Endothelial cell of umbilical vein (primary cell): Measurements from ENCODE around the gene TMEM120A. TPM values are rescaled to one million over a fixed set of nuclear protein-coding genes. Genes with fewer than 3 reads are reported as not detected.

Experiments used
- BruUV-seq: library from RNA; stranded (reverse); fragments of 400-500 nt; replicated peaks from 2 replicates; lab custom pipeline; 2021; lab: Mats Ljungman, UMichigan
- CTCF ChIA-PET: fragments of 300-600, 350-600 bp; sonication (Branson Sonifier 250); formaldehyde crosslinking; loops from one replicate; lab custom pipeline; 2021; ENCODE audit warnings: antibody characterized with exemption, inconsistent platforms; lab: Charles Lee
- POLR2A ChIA-PET: fragments of 300-600, 350-600 bp; sonication (Branson Sonifier 250); formaldehyde crosslinking; loops from one replicate; lab custom pipeline; 2021; ENCODE audit warnings: antibody characterized with exemption, inconsistent platforms; lab: Charles Lee
- DNase-seq: peaks from one replicate; pipeline ENCODE4 v3.0.0-alpha.2; 2011; ENCODE audit warnings: low read depth, low spot score
- FAIRE-seq: peaks from 2 replicates; lab custom pipeline; 2011; peaks lifted over from hg19 to GRCh38; lab: Jason Lieb, UNC
- H2AFZ ChIP-seq: 2 replicates; pipeline ENCODE4 v1.6.0; 2012; ENCODE audit warnings: low read depth, low read length, control low read depth, inconsistent platforms
- H3K27ac ChIP-seq: 2 replicates; pipeline ENCODE4 v1.5.1; 2011; ENCODE audit warnings: low read depth, mild to moderate bottlenecking, control low read depth, low read length, moderate library complexity; ENCODE audit not compliant: insufficient read depth
- H3K27me3 ChIP-seq, 2 experiments: 2 replicates each; pipeline versions ENCODE4 v1.6.0 to v1.6.1; 2011; ENCODE audit warnings: low read length in 2 of 2, mixed read lengths in 1 of 2; ENCODE audit not compliant: control insufficient read depth in 2 of 2, insufficient read depth in 2 of 2
- H3K36me3 ChIP-seq, 2 experiments: 2 replicates in 1 of 2; 3 replicates in 1 of 2; pipeline ENCODE4 v1.5.1; 2011; ENCODE audit warnings: low read length in 2 of 2, mild to moderate bottlenecking in 1 of 2, moderate library complexity in 1 of 2; ENCODE audit not compliant: control insufficient read depth in 2 of 2, insufficient read depth in 2 of 2; ENCODE audit errors: extremely low read depth in 1 of 2
- H3K4me1 ChIP-seq: 3 replicates; pipeline ENCODE4 v1.5.1; 2011; ENCODE audit warnings: mild to moderate bottlenecking, low read length; ENCODE audit not compliant: control insufficient read depth, insufficient read depth; ENCODE audit errors: extremely low read depth
- H3K4me2 ChIP-seq: 2 replicates; pipeline ENCODE4 v1.6.1; 2011; ENCODE audit warnings: low read length, control low read depth, mixed read lengths; ENCODE audit not compliant: insufficient read depth
- H3K4me3 ChIP-seq, 3 experiments: fragments of 200-600 bp in 1 of 3; sonication (generic), shearing (Covaris generic) in 1 of 3; replicated peaks in 1 of 3; 2 replicates each; pipeline ENCODE4 v1.5.1; 2011 to 2016; ENCODE audit warnings: control low read depth in 3 of 3, low read length in 3 of 3, mild to moderate bottlenecking in 2 of 3, inconsistent platforms in 1 of 3, low read depth in 1 of 3, moderate library complexity in 1 of 3; ENCODE audit not compliant: insufficient read depth in 1 of 3
- H3K79me2 ChIP-seq: 2 replicates; pipeline ENCODE4 v1.6.0; 2012; ENCODE audit warnings: low read length, inconsistent platforms; ENCODE audit not compliant: control insufficient read depth, insufficient read depth
- H3K9ac ChIP-seq: replicated peaks from 2 replicates; pipeline ENCODE3; 2011; ENCODE audit warnings: low read length, control low read depth; ENCODE audit not compliant: insufficient read depth; ENCODE audit errors: extremely low read depth
- H3K9me1 ChIP-seq: replicated peaks from 3 replicates; pipeline ENCODE4 v1.6.0; 2011; ENCODE audit warnings: mild to moderate bottlenecking, low read length; ENCODE audit not compliant: control insufficient read depth, insufficient read depth; ENCODE audit errors: extremely low read depth
- H3K9me3 ChIP-seq: replicated peaks from 2 replicates; pipeline ENCODE4 v1.5.1; 2012; ENCODE audit warnings: low read length, inconsistent platforms; ENCODE audit not compliant: control insufficient read depth, insufficient read depth
- H4K20me1 ChIP-seq: replicated peaks from 2 replicates; pipeline ENCODE3; 2011; ENCODE audit warnings: mild to moderate bottlenecking, low read length; ENCODE audit not compliant: control insufficient read depth, insufficient read depth; ENCODE audit errors: extremely low read depth
- CTCF ChIP-seq, 2 donors: IDR thresholded peaks; 1 replicate in 1 of 2; 2 replicates in 1 of 2; pipeline ENCODE4 v1.5.1; 2011; ENCODE audit warnings: low read length in 2 of 2, mild to moderate bottlenecking in 2 of 2, moderate library complexity in 2 of 2, control low read depth in 1 of 2, inconsistent platforms in 1 of 2, low read depth in 1 of 2; ENCODE audit not compliant: insufficient read depth in 1 of 2; ENCODE audit errors: extremely low read depth in 1 of 2
- EZH2 ChIP-seq: IDR thresholded peaks from 2 replicates; pipeline ENCODE4 v1.6.1; 2012; ENCODE audit warnings: borderline replicate concordance, low read depth, mild to moderate bottlenecking, moderate library complexity, low read length, inconsistent platforms; ENCODE audit not compliant: severe bottlenecking
- FOS ChIP-seq: IDR thresholded peaks from 2 replicates; pipeline ENCODE4 v1.6.1; 2011; ENCODE audit warnings: mild to moderate bottlenecking, low read length, moderate library complexity, borderline replicate concordance; ENCODE audit not compliant: insufficient read depth
- GATA2 ChIP-seq: IDR thresholded peaks from 2 replicates; pipeline ENCODE4 v1.7.0; 2011; ENCODE audit warnings: low read depth, mild to moderate bottlenecking, moderate library complexity, mixed read lengths, low read length; ENCODE audit not compliant: insufficient read length, insufficient read depth
- JUN ChIP-seq: IDR thresholded peaks from 2 replicates; pipeline ENCODE4 v1.6.1; 2011; ENCODE audit warnings: borderline replicate concordance, low read depth; ENCODE audit not compliant: insufficient read length, insufficient read depth
- MAX ChIP-seq: IDR thresholded peaks from 2 replicates; pipeline ENCODE4 v1.6.1; 2011; ENCODE audit not compliant: insufficient read depth, insufficient read length
- MYC ChIP-seq: IDR thresholded peaks from one replicate; pipeline ENCODE4 v1.6.1; 2011; ENCODE audit warnings: mild to moderate bottlenecking, low read depth, low read length
- POLR2A ChIP-seq: IDR thresholded peaks from 2 replicates; pipeline ENCODE4 v1.6.1; 2012; ENCODE audit warnings: low read depth, mild to moderate bottlenecking, control low read depth, low read length
- POLR2AphosphoS5 ChIP-seq: IDR thresholded peaks from 2 replicates; pipeline ENCODE4 v1.6.1; 2012; ENCODE audit warnings: low read depth, mild to moderate bottlenecking, control low read depth, low read length, moderate library complexity; ENCODE audit not compliant: insufficient read depth
- dilution Hi-C: fragments of 300-500 bp; cut with MboI; formaldehyde crosslinking; loops from one replicate; pipeline ENCODE4 v1.15.0; 2019; ENCODE audit warnings: low sequenced_read_pairs; ENCODE audit not compliant: extremely low pct_ligation_motif_present
- intact Hi-C: fragments of 100-400 bp; cut with micrococcal nuclease; formaldehyde crosslinking; loops from one replicate; pipeline ENCODE4 v1.10.0; 2022
- polyA plus RNA-seq, 4 experiments: library from polyadenylated mRNA; depleted of rRNA in 3 of 4; stranded (reverse) in 3 of 4; unstranded in 1 of 4; fragments of >200 nt; gene quantifications; 2 replicates each; pipeline versions ENCODE4 v1.2.1 to v1.2.3, GENCODE V29; 2011 to 2012; ENCODE audit warnings: missing spikeins in 1 of 4
- total RNA-seq: library from RNA; stranded (reverse); gene quantifications from 2 replicates; pipeline ENCODE4 v1.2.3, GENCODE V29; 2021

TMEM120A gene
- total and polyA plus RNA-seq, 2 donors (not counting 3 experiments of a cell fraction or from before 2014, with no cell fraction given): 38.6 to 133 TPM

GRCh38 chr7:75946207-75946855 is 48.1 kb downstream of the TMEM120A start:
- TF ChIP-seq MAX (no peak), POLR2A (no peak), MYC (no peak), CTCF (IDR thresholded peaks at IDR 0.05; ENCODE audit: extremely low read depth in 1 of 2, insufficient read depth in 1 of 2, low read depth in 1 of 2, low read length in 2 of 2) (no peak), EZH2 (no peak), FOS (no peak), POLR2AphosphoS5 (no peak), GATA2 (no peak), JUN (no peak)
- DNase-seq: no peak
- Histone ChIP-seq H3K9me3 (no peaks in the 10 kb centered on the region), H2AFZ (no peak overlapping the region), H3K79me2 (no peaks in the 10 kb centered on the region), H3K4me2 (no peak overlapping the region), H3K9me1 (no peaks in the 10 kb centered on the region), H3K36me3 (no peaks in the 10 kb centered on the region), H4K20me1 (no peaks in the 10 kb centered on the region), H3K27ac (no peak overlapping the region), H3K4me3 (no peak overlapping the region), H3K27me3 (no peaks in the 10 kb centered on the region), H3K9ac (no peak overlapping the region), H3K4me1 (peaks cover 3% of the 10 kb centered on the region)
- CTCF ChIA-PET: no interaction called here
- no peak for FAIRE-seq
- POLR2A ChIA-PET: no interaction called here
- dilution Hi-C loops (no loop called here), intact Hi-C loops (no loop called here)
- no TSS peak for BruUV-seq
